ENCODE measurements around the gene CNPY1.

CNPY1 gene

DNA sequence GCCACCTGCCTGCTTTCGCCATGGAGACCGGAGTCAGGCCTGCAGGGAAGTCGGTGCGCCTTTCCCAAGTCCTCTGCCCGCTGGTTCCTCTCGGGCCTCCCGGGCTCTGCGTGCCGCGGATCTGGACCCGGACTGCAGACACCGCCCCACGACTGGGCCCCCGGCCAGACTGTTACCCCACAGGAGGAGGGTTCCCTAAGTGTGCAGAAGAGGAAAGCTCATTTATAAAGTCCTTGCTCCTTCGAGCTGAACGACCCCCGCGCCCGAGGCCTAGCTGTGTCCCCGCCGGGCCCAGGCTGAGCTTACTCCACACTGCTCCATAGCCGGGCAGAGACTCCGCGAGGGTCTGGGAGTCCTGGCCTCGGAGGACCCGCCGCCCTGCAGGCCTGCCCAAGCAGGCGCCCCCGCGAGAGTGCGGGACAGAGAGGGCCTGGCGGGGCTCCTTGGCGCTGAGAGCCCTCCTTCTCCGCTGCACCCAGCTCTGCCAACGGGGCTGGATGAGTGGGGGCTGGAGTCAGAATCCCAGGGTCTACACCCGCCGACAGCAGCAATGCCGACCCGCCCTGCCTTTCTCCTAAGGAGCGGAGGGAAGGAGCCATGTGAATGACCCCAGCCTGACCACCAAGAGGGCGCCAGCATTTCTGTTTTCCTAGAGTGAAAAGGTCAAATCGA is 80.1 kb downstream of the CNPY1 start:
- no peak for DNase-seq (ENCODE audit: low spot score)

- DNase-seq (ENCODE audit: low spot score): no peak
Measured at GRCh38 chr7:155465761-155466141, 80.6 kb downstream of the CNPY1 start.

DNA sequence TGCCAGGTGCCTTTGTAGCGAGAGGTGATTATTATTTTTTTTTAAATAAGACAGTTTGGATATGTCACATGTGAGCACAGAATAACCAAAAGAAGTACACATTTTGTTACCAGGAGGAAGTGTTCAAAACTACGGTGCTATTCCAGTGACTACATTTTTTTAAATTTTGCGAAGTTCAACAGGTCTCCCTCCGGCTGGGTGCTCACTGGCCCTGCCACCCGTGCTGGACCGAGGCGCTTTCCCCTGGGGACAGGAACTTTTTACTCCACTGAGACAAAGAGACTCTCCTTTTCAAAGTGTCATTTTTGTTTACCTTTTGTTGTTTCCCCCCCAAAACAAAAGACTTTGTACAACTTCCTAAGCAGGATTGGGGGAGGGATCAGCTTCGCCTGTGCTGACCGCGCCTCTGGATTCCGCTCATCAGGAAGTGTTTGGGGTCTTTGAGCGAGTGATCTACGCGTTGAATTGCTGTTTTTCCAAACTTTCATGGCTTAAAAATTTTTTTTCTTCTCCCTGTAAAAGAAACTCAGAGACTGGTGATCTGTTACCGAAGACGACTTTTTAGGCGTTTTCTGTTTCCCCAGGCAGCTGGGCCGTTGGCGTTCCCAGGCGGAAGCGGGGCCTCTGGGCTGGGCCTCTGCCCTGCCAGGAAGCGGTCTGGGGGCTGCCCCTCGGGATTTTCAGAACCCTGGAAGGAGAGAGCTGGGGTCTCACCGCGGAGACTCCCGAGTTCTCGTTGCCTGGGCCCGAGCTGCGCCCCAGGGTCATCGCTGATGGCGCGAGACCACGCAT is 81.2 kb downstream of the CNPY1 start:
- DNase-seq (ENCODE audit: low spot score): no peak

DNA sequence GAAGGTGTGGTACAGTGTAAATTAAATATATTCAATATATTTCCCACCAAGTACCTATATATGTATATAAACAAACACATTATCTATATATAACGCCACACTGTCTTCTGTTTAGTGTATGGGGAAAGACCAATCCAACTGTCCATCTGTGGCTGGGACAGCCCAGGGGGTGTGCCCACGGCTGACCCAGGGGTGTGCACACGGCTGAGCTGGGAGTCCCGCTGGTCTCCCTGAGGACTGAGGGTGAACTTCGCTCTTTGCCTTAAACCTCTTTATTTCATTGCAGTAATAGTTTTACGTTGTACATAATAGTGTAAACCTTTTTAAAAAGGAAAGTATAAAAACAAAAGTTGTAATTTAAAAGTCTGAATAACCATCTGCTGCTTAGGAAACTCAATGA is 82.2 kb downstream of the CNPY1 start:
- DNase-seq (ENCODE audit: low spot score): no peak

- no peak for DNase-seq (ENCODE audit: low spot score)
Measured at GRCh38 chr7:155463114-155463811, 83.1 kb downstream of the CNPY1 start.

GRCh38 chr7:155462163-155462735 is 84.1 kb downstream of the CNPY1 start:
- no peak for DNase-seq (ENCODE audit: low spot score)

GRCh38 chr7:155461631-155462030 is 84.7 kb downstream of the CNPY1 start:
- no peak for DNase-seq (ENCODE audit: low spot score)

GRCh38 chr7:155460926-155461613 is 85.3 kb downstream of the CNPY1 start:
- DNase-seq (ENCODE audit: low spot score): no peak

- no peak for DNase-seq (ENCODE audit: low spot score)
Measured at GRCh38 chr7:155459700-155460461, 86.5 kb downstream of the CNPY1 start.

DNA sequence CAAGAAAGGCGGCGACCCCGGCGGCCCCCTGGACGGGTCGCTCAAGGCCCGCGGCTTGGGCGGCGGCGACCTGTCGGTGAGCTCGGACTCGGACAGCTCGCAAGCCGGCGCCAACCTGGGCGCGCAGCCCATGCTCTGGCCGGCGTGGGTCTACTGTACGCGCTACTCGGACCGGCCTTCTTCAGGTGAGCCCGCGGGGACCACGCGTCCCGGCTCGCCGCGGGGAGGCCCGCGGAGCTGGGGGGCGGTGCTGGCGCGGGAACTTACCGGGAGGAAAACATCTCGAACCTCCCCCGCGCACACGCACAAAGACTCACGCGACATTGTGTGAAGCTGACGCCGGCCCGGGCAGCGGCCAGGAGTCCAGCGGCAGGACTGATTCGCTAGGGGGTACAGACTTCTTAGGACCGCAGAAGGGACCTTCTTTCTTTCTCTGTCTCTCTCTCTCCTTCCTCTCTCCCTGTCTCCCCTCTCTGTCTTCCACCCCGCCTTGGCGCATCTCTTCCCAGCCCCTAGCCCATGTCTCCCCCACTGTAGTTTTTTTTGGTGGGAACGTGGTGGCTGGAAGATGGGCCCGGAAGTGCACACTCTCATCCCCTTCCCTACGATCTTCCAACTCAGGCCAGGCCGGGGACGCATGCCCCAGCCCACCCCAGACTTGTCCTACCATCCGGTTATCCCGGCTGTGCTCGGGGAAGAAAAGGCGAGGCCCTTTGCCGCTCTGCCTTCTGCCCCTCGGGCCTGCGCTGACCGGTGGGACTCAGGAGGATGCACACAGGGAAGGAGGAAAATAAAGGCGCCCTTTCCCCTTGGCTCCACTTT is 87.3 kb downstream of the CNPY1 start:
- DNase-seq (ENCODE audit: low spot score): no peak

DNA sequence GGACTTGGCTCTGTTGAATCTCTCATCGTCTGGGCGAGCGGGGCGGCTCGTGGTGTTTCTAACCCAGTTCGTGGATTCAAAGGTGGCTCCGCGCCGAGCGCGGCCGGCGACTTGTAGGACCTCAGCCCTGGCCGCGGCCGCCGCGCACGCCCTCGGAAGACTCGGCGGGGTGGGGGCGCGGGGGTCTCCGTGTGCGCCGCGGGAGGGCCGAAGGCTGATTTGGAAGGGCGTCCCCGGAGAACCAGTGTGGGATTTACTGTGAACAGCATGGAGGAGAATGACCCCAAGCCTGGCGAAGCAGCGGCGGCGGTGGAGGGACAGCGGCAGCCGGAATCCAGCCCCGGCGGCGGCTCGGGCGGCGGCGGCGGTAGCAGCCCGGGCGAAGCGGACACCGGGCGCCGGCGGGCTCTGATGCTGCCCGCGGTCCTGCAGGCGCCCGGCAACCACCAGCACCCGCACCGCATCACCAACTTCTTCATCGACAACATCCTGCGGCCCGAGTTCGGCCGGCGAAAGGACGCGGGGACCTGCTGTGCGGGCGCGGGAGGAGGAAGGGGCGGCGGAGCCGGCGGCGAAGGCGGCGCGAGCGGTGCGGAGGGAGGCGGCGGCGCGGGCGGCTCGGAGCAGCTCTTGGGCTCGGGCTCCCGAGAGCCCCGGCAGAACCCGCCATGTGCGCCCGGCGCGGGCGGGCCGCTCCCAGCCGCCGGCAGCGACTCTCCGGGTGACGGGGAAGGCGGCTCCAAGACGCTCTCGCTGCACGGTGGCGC is 88.1 kb downstream of the CNPY1 start, which contains the start of gene EN2:
Gene EN2 (plus strand): TSS at position 19 of the 767 bp plus-strand sequence. CDS start 249 bp downstream, at position 268.
- DNase-seq (ENCODE audit: low spot score): no peak

DNA sequence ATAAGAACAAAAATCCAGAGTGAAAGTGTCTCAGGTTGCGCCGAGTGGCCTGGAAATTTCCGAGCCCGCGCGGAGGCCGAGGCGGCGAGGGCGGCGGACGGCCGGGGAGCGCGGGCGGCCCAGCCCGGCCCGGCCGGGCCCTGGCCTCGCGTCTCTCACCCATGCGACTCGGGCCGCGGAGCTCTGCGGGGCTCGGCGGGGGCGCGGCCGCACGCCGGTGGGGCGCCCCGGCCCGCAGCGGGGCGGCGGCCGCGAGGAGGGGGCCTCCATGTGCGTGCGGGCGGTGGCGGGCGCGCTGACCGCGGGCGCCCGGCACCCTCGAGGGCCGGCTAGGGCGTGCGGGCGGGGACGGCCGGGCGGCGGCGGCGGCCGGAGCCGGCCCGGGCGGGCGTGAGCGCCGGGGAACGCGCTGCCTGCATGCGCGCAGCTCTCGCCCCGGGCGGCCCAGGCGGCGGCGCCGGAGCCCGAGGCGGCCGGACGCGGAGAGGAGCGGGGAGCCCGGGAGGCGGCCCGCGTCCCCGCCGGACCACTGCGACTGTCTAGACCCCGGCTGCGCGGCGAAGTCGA is 88.7 kb downstream of the CNPY1 start:
- DNase-seq (ENCODE audit: low spot score): no peak

DNA sequence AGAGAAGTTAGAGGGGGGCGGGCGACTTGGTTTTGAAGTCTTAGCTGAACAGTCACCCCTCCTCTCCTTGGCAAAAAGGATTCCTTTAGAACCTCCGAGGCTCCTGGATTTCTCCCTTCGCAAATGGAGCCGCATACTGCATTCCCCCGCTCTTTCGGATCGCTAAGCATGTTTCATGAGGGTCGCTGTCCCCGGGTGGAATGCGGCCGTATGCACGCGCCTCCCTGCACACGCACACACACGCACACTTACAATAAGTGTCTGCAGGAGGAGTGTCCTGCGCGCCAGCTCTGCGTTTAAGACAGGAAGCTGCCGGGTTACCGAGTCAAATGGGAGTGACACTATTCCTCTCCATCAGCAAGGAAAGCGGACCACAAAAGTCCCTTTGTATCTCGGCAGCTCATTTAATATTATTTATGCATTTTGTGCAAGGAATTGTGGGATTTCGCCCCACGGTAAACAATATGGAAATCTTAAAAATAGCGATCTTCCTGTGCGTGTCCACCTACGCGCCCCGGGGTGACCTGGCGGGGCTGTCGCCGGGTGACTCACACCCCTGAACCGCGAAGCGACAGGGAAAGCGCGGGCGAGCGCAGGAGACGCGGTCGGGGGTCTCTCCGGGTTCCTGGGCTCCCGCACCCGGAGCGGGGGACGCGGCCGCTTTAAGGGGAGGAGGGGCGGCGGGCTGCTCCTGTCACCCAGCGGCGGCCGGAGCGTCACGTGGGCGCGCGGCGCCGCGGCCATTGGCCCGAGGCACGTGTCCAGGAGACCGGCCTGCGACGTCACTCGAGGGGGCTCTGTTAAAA is 89.4 kb downstream of the CNPY1 start:
- no peak for DNase-seq (ENCODE audit: low spot score)

DNA sequence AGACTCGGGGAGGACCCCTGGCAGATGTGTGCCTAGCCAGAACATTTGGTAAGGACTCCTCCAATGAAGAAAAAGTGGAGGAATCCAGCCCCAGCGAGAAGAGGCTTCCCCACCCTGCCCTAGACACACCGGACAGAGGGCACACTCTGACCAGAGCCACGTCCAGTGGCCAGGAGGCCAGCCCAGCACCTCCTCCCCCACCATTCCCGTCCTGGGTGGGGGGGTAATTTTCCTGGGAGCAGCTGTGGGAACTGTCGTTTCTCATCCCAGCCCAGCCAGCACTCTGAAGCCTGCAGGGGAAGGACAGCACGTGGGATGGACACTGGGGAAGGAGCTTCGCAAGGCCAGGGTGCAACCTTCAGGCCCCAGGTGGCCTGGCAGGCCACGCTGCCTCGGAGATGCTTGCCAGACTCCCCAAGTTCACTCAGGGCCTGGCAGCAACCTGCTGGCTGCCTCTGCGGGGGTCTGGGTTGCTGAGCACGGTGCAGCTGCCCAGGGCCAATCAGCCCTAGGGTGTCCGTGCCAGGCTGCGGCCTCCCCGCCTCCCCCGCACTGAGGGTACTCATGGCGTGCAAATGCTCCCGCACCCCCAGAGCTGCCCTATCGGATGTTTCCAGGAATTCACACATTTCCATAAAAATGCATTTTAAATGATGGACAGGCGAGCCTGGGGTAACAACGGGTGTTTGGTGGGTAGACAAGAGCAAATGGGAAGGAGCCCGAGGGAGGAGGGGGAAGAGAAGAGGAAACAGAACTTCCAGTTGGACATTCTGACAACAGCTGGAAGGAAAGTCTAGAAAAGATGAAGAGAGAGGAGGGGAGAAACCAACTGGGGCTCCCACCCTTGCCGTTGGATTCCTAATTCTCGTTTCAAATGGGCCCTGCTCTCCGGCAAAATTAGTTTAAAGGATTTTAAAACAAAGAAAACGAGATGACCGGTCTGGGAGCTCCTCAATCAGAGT is 90.3 kb downstream of the CNPY1 start:
- DNase-seq (ENCODE audit: low spot score): no peak

DNA sequence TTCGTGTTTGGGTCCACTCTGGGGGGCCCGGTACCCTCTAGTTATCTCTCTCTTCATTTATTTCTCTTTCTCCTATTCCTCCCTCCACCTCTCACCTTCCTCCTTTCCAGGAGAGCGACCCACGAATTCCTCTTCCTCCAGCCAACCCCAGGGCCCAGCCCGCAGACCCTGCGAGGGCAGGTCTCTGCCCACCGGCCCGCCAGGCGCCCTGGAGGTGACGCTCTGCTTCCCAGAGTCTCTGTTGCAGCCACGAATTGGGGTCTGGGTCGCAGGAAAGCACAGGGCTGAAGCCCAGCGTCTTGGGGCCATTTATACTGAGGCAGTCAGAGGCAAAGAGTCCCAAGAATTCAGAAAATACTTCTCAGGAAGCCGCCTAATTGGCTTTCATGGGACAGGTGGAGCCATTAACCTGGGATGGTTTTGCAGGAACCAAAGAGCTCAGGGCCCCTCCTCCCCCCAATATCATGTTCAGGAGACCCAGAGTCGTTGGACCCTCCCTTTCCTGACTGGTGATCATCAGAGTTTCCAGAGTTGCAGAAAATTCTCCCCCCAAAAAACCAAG is 91.1 kb downstream of the CNPY1 start:
- DNase-seq (ENCODE audit: low spot score): no peak

DNA sequence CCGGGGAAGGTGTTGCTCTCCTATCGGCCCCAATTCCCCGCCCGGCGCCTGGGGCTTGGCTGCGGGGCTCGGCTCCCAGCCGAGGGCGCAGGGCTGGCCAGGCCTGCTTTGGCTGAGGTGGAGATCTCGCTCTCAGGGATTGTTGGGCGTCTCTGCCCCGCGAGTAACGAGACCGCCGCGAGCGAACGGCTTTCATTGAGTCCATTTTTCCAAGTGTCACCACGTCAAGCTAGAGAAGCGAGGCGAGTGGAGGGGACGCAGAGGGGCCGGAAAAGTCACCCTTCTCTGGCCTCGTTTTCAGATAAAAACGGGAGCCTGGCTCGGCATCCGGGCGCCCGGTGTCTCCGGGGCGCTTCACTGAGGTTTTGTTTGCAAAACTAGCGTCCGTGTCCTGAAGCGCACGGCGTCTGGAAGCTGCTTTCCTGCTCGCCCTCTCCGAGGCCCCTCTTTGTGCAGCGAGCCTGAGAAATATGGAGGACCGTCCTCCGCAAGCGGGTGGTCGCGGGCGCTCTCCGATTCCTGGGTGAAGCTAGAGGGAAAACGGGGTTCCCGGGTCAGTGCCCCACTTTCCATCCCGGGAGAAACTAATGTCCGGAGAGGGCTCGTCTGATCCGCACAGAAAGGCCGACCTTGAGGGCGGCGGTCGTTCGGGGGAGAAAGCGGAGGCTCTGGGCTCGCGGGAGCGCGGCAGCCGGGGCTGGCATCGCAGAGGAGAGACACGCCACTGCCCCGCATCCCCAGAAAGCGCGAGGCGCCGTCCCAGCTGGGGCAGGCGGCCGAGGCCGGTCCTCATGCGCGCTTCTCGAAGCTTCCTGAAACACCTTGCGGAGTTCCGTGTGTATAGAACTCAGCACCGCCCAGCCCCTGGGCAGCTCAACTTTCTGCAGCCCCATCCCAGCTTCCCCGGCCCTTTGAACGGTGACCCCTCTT is 91.9 kb downstream of the CNPY1 start:
- DNase-seq (ENCODE audit: low spot score): no peak
